AG09319 (cell line): ENCODE results near the gene MAML3.

Source experiments
- DNase-seq: peaks from one replicate; pipeline ENCODE4 v3.0.0-alpha.2; 2010; ENCODE audit warnings: low read depth; ENCODE audit errors: extremely low read depth
- TF ChIP-seq, protein P1 (sequence below): IDR thresholded peaks from 2 replicates; pipeline ENCODE4 v1.5.1; 2011; ENCODE audit warnings: low read depth, mild to moderate bottlenecking, inconsistent platforms, low read length, moderate library complexity

The MAML3 gene

GRCh38 chr4:139728840-139729239, 425.1 kb downstream of the MAML3 start:
- TF ChIP-seq, protein P1, sequence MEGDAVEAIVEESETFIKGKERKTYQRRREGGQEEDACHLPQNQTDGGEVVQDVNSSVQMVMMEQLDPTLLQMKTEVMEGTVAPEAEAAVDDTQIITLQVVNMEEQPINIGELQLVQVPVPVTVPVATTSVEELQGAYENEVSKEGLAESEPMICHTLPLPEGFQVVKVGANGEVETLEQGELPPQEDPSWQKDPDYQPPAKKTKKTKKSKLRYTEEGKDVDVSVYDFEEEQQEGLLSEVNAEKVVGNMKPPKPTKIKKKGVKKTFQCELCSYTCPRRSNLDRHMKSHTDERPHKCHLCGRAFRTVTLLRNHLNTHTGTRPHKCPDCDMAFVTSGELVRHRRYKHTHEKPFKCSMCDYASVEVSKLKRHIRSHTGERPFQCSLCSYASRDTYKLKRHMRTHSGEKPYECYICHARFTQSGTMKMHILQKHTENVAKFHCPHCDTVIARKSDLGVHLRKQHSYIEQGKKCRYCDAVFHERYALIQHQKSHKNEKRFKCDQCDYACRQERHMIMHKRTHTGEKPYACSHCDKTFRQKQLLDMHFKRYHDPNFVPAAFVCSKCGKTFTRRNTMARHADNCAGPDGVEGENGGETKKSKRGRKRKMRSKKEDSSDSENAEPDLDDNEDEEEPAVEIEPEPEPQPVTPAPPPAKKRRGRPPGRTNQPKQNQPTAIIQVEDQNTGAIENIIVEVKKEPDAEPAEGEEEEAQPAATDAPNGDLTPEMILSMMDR, result no peak
- no peak for DNase-seq

DNA sequence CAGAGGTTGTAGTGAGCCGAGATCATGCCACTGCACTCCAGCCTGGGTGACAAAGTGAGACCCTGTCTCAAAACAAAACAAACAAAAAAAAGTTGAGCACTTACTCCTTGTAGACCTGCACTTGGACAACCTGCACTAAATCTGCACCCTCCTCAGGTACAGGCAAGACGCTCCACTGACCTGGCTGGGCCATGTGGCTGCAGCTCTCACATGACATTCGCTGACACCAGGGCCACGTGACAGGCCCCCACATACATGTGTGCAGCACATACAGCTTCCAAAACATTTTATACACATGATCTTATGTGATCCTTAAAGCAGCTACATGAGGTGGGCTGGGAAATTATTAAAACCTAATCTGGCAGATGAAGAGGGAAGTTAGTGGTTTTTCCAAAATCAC, 425.8 kb downstream of the MAML3 start:
- TF ChIP-seq, protein P1, result no peak
- no peak for DNase-seq

GRCh38 chr4:139726615-139727014, 427.4 kb downstream of the MAML3 start:
- TF ChIP-seq, protein P1, result no peak
- no peak for DNase-seq

DNA sequence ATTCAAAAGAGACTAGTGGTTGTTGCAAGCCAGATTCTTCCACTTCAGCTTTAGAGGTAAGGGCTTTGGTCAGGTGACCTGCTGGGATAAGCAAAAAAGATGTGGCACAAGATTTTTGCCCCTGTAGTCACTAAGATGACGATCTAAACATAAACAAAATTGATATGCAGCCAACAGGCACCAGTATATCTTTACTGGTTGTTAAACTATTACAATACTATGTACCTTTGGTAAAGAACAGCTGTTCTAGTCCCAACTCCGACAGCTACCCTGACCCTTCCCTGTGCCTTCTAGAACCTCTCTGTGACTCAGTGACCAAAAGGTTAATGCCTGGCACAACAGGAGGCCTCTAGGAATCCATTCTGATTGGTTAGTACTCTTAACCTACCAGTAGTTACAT, 428.7 kb downstream of the MAML3 start:
- TF ChIP-seq, protein P1, result no peak
- no peak for DNase-seq

DNA sequence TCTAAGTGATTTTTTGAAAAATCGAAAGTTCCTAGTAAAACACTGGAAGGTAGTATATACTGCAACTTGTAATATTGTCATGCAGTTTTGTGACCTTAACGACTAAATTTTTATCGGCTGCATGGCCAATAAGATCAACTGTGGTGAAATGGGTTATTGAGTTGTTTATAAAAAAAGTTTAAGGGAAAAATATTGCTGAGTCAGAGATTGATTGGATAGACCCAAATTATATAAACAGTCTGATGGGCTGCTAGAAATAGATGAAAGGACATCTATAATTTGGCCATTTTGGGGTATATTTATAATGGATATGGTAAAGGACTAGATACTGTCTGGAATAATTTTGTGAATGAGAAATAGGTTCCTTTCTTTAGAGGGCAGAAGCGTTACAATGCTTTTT, 432.2 kb downstream of the MAML3 start:
- no peak for DNase-seq

GRCh38 chr4:139720806-139721205, 433.2 kb downstream of the MAML3 start:
- TF ChIP-seq, protein P1, result no peak
- no peak for DNase-seq

More for the DNA sequence above, 432.2 kb downstream of the MAML3 start:
- TF ChIP-seq, protein P1, result no peak

- TF ChIP-seq, protein P1, result no peak
- no peak for DNase-seq
Observed at GRCh38 chr4:139719381-139720101, 434.4 kb downstream of the MAML3 start.
